Measurements from ENCODE around the gene SEPSECS. TPM values are rescaled to one million over a fixed set of nuclear protein-coding genes. Genes with fewer than 3 reads are reported as not detected.

The SEPSECS gene
- total RNA-seq, 1 experiment from 2014 or later = 4.2 TPM

DNA sequence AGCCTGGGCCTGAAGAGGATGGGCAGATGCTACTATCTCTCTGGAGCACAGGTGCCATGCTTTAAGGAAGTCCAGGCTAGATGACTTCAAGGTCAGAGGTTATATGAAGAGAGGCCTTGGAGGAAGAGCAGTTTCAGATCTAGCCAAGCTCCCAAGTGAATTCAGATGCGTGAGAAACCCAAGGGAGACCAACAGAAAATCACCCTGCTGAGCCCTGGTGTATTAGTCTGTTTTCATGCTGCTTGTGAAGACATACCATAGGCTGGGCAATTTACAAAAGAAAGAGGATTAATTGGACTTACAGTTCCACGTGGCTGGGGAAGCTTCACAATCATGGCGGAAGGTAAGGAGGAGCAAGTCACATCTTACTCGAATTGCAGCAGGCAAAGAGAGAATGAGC lies 81.7 kb downstream of the SEPSECS start:
- no peaks in the 10 kb centered on the region for H3K23me2 ChIP-seq (ENCODE audit: insufficient read length, low read depth, low read length, poor library complexity, severe bottlenecking)
- H2BK12ac ChIP-seq (ENCODE audit: insufficient read length, low read depth, low read length) = no peak overlapping the region
- peaks cover 3 to 17% (median 11%) of the 10 kb centered on the region in 3 experiments for H3K36me3 Mint-ChIP-seq (ENCODE audit: insufficient read depth in 1 of 3, low read depth in 3 of 3)
- 0 out of 2 replicates have a peak, but pooled peaks cover 2% of the 10 kb centered on the region for H3K4me1 ChIP-seq (ENCODE audit: insufficient read depth, low read length)
- H2BK15ac ChIP-seq (ENCODE audit: low read depth, low read length) = no peak overlapping the region
- H3K4ac ChIP-seq (ENCODE audit: low read depth, low read length) = no peak overlapping the region
- H2AK5ac ChIP-seq (ENCODE audit: insufficient read length, low read length) = no peak overlapping the region
- H3K79me1 ChIP-seq (ENCODE audit: insufficient read depth, low read depth, low read length, poor library complexity, severe bottlenecking) = no peaks in the 10 kb centered on the region
- H3T11ph ChIP-seq (ENCODE audit: low read length) = no peak overlapping the region
- H3K9ac ChIP-seq (ENCODE audit: extremely low read depth, insufficient read length, low read length) = no peak overlapping the region
- no peak overlapping the region for H3K27ac ChIP-seq (ENCODE audit: insufficient read length, low read depth, low read length)
- H4K20me1 ChIP-seq (ENCODE audit: control insufficient read depth, insufficient read depth, insufficient read length) = no peaks in the 10 kb centered on the region
- H3K9me3 Mint-ChIP-seq = peaks cover 17 to 19% of the 10 kb centered on the region in 2 experiments
- no peak overlapping the region for H3K23ac ChIP-seq (ENCODE audit: insufficient read length, low read depth, low read length)
- no peak overlapping the region for H3K14ac ChIP-seq (ENCODE audit: insufficient read depth, low read length)
- peaks cover 34 to 45% of the 10 kb centered on the region in 2 experiments for H3K4me1 Mint-ChIP-seq
- no peak overlapping the region for H3K18ac ChIP-seq (ENCODE audit: insufficient read length, low read depth, low read length)
- H4K8ac ChIP-seq (replicated peaks; ENCODE audit: insufficient read length, low read depth, low read length) = no peak overlapping the region
- peaks cover 7% of the 10 kb centered on the region for H3K27me3 Mint-ChIP-seq (ENCODE audit: low read depth)
- H3K27me3 ChIP-seq (ENCODE audit: insufficient read depth, low read length) = no peaks in the 10 kb centered on the region
- no peak overlapping the region for H2BK5ac ChIP-seq (ENCODE audit: insufficient read length, low read length)
- no peaks in the 10 kb centered on the region for H3K79me2 ChIP-seq (ENCODE audit: insufficient read depth, low read length)
- H3K4me3 Mint-ChIP-seq = no peak overlapping the region; a peak in 1 of 5 replicates
- no peak overlapping the region for H3K27ac Mint-ChIP-seq
- no CpG with 5 or more reads among the region's 4 CpGs for WGBS (ENCODE audit: extremely low coverage, insufficient read length, low lambda C conversion rate)
- H4K91ac ChIP-seq (ENCODE audit: insufficient read length, low read depth, low read length) = no peak overlapping the region
- no peak overlapping the region for H2AFZ ChIP-seq (ENCODE audit: low read length)
- no peak overlapping the region for H2BK120ac ChIP-seq (ENCODE audit: low read depth, low read length, poor library complexity, severe bottlenecking)
- no peak for DNase-seq
- H4K5ac ChIP-seq (ENCODE audit: insufficient read length, low read depth, low read length) = no peak overlapping the region
- no peaks in the 10 kb centered on the region for H3K9me3 ChIP-seq (ENCODE audit: control insufficient read depth, low read depth, low read length)
- H3K4me2 ChIP-seq (ENCODE audit: insufficient read depth, insufficient read length, low read length) = no peak overlapping the region
- no peak for TF ChIP-seq CTCF (conservative IDR thresholded peaks at IDR 0.05)
- H3K56ac ChIP-seq (ENCODE audit: insufficient read length, low read depth, low read length) = no peak overlapping the region
- no peak overlapping the region for H2BK20ac ChIP-seq (ENCODE audit: low read depth, low read length, poor library complexity, severe bottlenecking)
